Stimulated activated CD8-positive, alpha-beta memory T cell treated with anti-CD3 and anti-CD28 coated beads, Interleukin-12 subunit alpha, Interleukin-12 subunit beta, amount 100 ng/mL, for 4 hours (primary cell): Measurements from ENCODE around the gene STUB1.

Experiments
- DNase-seq: peaks from one replicate; pipeline ENCODE4 v3.0.0-alpha.2; 2020; ENCODE audit warnings: low read depth

Gene STUB1

GRCh38 chr16:679814-680624, at the start of gene STUB1:
Gene STUB1 (plus strand): TSS chr16:680410. CDS start chr16:680526, 116 bp downstream.
- peak; percentile 84 for DNase-seq

- DNase-seq: no peak
Measured at GRCh38 chr16:630815-631405, 49.3 kb upstream of the STUB1 start, which contains the start of gene WFIKKN1. Gene WFIKKN1 (plus strand): TSS chr16:630985. CDS start chr16:631254, 269 bp downstream.

GRCh38 chr16:631808-632358, 48.3 kb upstream of the STUB1 start:
- DNase-seq: no peak

- DNase-seq: no peak
Measured at GRCh38 chr16:632486-633335, 47.5 kb upstream of the STUB1 start.

GRCh38 chr16:633336-634050, 46.7 kb upstream of the STUB1 start:
- DNase-seq: no peak

GRCh38 chr16:634051-634670, 46.0 kb upstream of the STUB1 start:
- no peak for DNase-seq

GRCh38 chr16:634996-635395, 45.2 kb upstream of the STUB1 start:
- no peak for DNase-seq

GRCh38 chr16:635573-636205, 44.5 kb upstream of the STUB1 start:
- no peak for DNase-seq

GRCh38 chr16:636206-637080, 43.8 kb upstream of the STUB1 start, which contains the start of gene METTL26:
Gene METTL26 (minus strand): TSS chr16:636305. CDS start chr16:636290, 15 bp downstream.
- peak; percentile 84 for DNase-seq

- peak; percentile 78 for DNase-seq
Measured at GRCh38 chr16:637081-638018, 42.9 kb upstream of the STUB1 start.

- no peak for DNase-seq
Measured at GRCh38 chr16:638034-638543, 42.1 kb upstream of the STUB1 start.

GRCh38 chr16:638836-639235, 41.4 kb upstream of the STUB1 start:
- DNase-seq: no peak

GRCh38 chr16:640614-641013, 39.6 kb upstream of the STUB1 start:
- no peak for DNase-seq

GRCh38 chr16:641326-642188, 38.7 kb upstream of the STUB1 start, which contains the start of gene MCRIP2:
Gene MCRIP2 (plus strand): TSS chr16:641828. CDS start chr16:641992, 164 bp downstream.
- peak; percentile 58 for DNase-seq

- no peak for DNase-seq
Measured at GRCh38 chr16:642189-643049, 37.8 kb upstream of the STUB1 start.

- no peak for DNase-seq
Measured at GRCh38 chr16:643050-643368, 37.2 kb upstream of the STUB1 start.
